Skeletal muscle cell (primary cell): ENCODE measurements around the gene YJEFN3.

Experiments
- DNase-seq: peaks from one replicate; pipeline ENCODE4 v3.0.0-alpha.2; 2010; ENCODE audit warnings: low read depth
- H3K4me3 ChIP-seq: 2 replicates; pipeline ENCODE4 v1.5.1; 2011; ENCODE audit warnings: low read depth, mild to moderate bottlenecking, control low read depth, low read length, moderate library complexity

YJEFN3 gene

GRCh38 chr19:19495614-19496603, 32.8 kb upstream of the YJEFN3 start:
- DNase-seq = no peak

GRCh38 chr19:19498255-19498991, 30.3 kb upstream of the YJEFN3 start:
- no peak for DNase-seq
- H3K4me3 ChIP-seq = no peak overlapping the region

More at GRCh38 chr19:19495614-19496603, 32.8 kb upstream of the YJEFN3 start:
- H3K4me3 ChIP-seq = no peak overlapping the region

GRCh38 chr19:19499272-19499995, 29.3 kb upstream of the YJEFN3 start:
- no peak overlapping the region for H3K4me3 ChIP-seq
- no peak for DNase-seq

GRCh38 chr19:19500975-19501644, 27.6 kb upstream of the YJEFN3 start:
- no peak overlapping the region for H3K4me3 ChIP-seq
- DNase-seq = no peak

- no peak overlapping the region for H3K4me3 ChIP-seq
- no peak for DNase-seq
Measured at GRCh38 chr19:19501798-19502197, 26.9 kb upstream of the YJEFN3 start.

GRCh38 chr19:19502281-19502680, 26.4 kb upstream of the YJEFN3 start:
- H3K4me3 ChIP-seq = no peak overlapping the region
- DNase-seq = no peak

GRCh38 chr19:19502808-19503602, 25.7 kb upstream of the YJEFN3 start:
- H3K4me3 ChIP-seq = no peak overlapping the region
- no peak for DNase-seq

GRCh38 chr19:19504754-19505668, 23.7 kb upstream of the YJEFN3 start:
- no peak for DNase-seq

GRCh38 chr19:19505669-19506326, 22.9 kb upstream of the YJEFN3 start:
- no peak overlapping the region for H3K4me3 ChIP-seq
- no peak for DNase-seq

More at GRCh38 chr19:19504754-19505668, 23.7 kb upstream of the YJEFN3 start:
- no peak overlapping the region for H3K4me3 ChIP-seq

GRCh38 chr19:19506592-19506991, 22.1 kb upstream of the YJEFN3 start:
- no peak overlapping the region for H3K4me3 ChIP-seq
- DNase-seq = no peak

GRCh38 chr19:19507354-19507753, 21.4 kb upstream of the YJEFN3 start:
- H3K4me3 ChIP-seq = no peak overlapping the region
- DNase-seq = no peak

GRCh38 chr19:19508217-19508616, 20.5 kb upstream of the YJEFN3 start:
- no peak overlapping the region for H3K4me3 ChIP-seq
- no peak for DNase-seq

GRCh38 chr19:19510432-19510831, 18.3 kb upstream of the YJEFN3 start:
- DNase-seq = no peak

GRCh38 chr19:19513682-19514081, 15.0 kb upstream of the YJEFN3 start:
- H3K4me3 ChIP-seq = no peak overlapping the region
- DNase-seq = no peak

More at GRCh38 chr19:19510432-19510831, 18.3 kb upstream of the YJEFN3 start:
- H3K4me3 ChIP-seq = no peak overlapping the region

GRCh38 chr19:19514215-19514657, 14.5 kb upstream of the YJEFN3 start:
- DNase-seq = no peak
- no peak overlapping the region for H3K4me3 ChIP-seq

GRCh38 chr19:19514881-19515641, 13.7 kb upstream of the YJEFN3 start, which contains the start of gene TSSK6:
TSSK6 (minus strand) TSS chr19:19515548; CDS start chr19:19515427, 121 bp downstream.
- peak within 1 kb of the TSS; percentile 94 for H3K4me3 ChIP-seq
- no peak for DNase-seq
